ENCODE measurements around the gene AOX1.
A peak's percentile ranks its signal among the peaks of the same experiment; 100 is the strongest.

GRCh38 chr2:200578778-200579177, 7.0 kb upstream of the AOX1 start:
- no peak for TF ChIP-seq ZNF589 (CRISPR knock-in tag; IDR thresholded peaks at IDR 0.05; ENCODE audit: low read depth)
- no peak for TF ChIP-seq GMEB1 (CRISPR knock-in tag; IDR thresholded peaks at IDR 0.05)
- no peak for TF ChIP-seq POLR2AphosphoS2 (IDR thresholded peaks at IDR 0.05; ENCODE audit: low read length)
- TF ChIP-seq NR1H2 (CRISPR knock-in tag; IDR thresholded peaks at IDR 0.05) = no peak
- no peak for TF ChIP-seq SNRNP70 (optimal IDR thresholded peaks at IDR 0.05; ENCODE audit: low read depth, low read length)
- no peak for TF ChIP-seq ZHX1 (conservative IDR thresholded peaks at IDR 0.05; ENCODE audit: low read length)
- peak; percentile 42; the same call in 1 of the 2 replicates for TF ChIP-seq CEBPB (tag; IDR thresholded peaks at IDR 0.05)
- no peak for TF ChIP-seq SAP30 (IDR thresholded peaks at IDR 0.05; ENCODE audit: borderline replicate concordance, insufficient read depth, low read depth, low read length, poor library complexity, severe bottlenecking)
- no peak for TF ChIP-seq HDAC2 (IDR thresholded peaks at IDR 0.05)
- no peak for TF ChIP-seq SIN3A (IDR thresholded peaks at IDR 0.05; ENCODE audit: borderline replicate concordance in 2 of 2, control insufficient read depth in 1 of 2, low read depth in 2 of 2, low read length in 2 of 2)
- TF ChIP-seq RBM22 (IDR thresholded peaks at IDR 0.05; ENCODE audit: low read depth, low read length, poor library complexity, severe bottlenecking) = no peak
- TF ChIP-seq FOS (IDR thresholded peaks at IDR 0.05; ENCODE audit: extremely low read depth, insufficient read length) = no peak
- no peak for TF ChIP-seq RCOR1 (IDR thresholded peaks at IDR 0.05; ENCODE audit: borderline replicate concordance in 1 of 2, low read depth in 2 of 2, low read length in 2 of 2)
- TF ChIP-seq KAT7 (CRISPR knock-in tag; IDR thresholded peaks at IDR 0.05; ENCODE audit: borderline replicate concordance) = no peak

Data from K562 (cell line).